Neuronal stem cell (in vitro differentiated cells): ENCODE measurements around the gene CCDC91.

Source experiments
- DNase-seq: peaks from one replicate; pipeline ENCODE4 v3.0.0-alpha.2; 2013; ENCODE audit warnings: low spot score
- H2AFZ ChIP-seq: one replicate; pipeline ENCODE4 v1.6.1; 2013; ENCODE audit warnings: mild to moderate bottlenecking, low read length, inconsistent platforms
- H2AK5ac ChIP-seq: 2 replicates; pipeline ENCODE4 v1.6.1; 2013; ENCODE audit warnings: low read depth, mild to moderate bottlenecking, inconsistent platforms, low read length, moderate library complexity, mixed read lengths
- H2BK120ac ChIP-seq: 2 replicates; pipeline ENCODE4 v1.6.1; 2013; ENCODE audit warnings: low read depth, mild to moderate bottlenecking, inconsistent platforms, low read length, moderate library complexity, mixed read lengths
- H2BK12ac ChIP-seq: one replicate; pipeline ENCODE4 v1.6.1; 2013; ENCODE audit warnings: low read length, inconsistent platforms
- H2BK15ac ChIP-seq: 2 replicates; pipeline ENCODE4 v1.6.1; 2013; ENCODE audit warnings: mild to moderate bottlenecking, low read length, inconsistent platforms, mixed read lengths
- H2BK5ac ChIP-seq: one replicate; pipeline ENCODE4 v1.6.1; 2013; ENCODE audit warnings: inconsistent platforms, mild to moderate bottlenecking, low read length, moderate library complexity
- H3K14ac ChIP-seq: one replicate; pipeline ENCODE4 v1.6.1; 2013; ENCODE audit warnings: low read length, inconsistent platforms
- H3K18ac ChIP-seq: 2 replicates; pipeline ENCODE4 v1.6.1; 2013; ENCODE audit warnings: low read length, inconsistent platforms
- H3K23ac ChIP-seq: 2 replicates; pipeline ENCODE4 v1.6.1; 2013; ENCODE audit warnings: low read depth, mild to moderate bottlenecking, mixed read lengths, low read length, inconsistent platforms; ENCODE audit not compliant: poor library complexity
- H3K27ac ChIP-seq: replicated peaks from 3 replicates; pipeline ENCODE4 v1.5.1; 2013; ENCODE audit warnings: low read length, inconsistent platforms
- H3K27me3 ChIP-seq, 3 experiments: 2 replicates each; pipeline ENCODE4 v1.6.1; 2013; ENCODE audit warnings: low read length in 3 of 3, mild to moderate bottlenecking in 2 of 3, inconsistent platforms in 1 of 3, low read depth in 1 of 3, mixed read lengths in 1 of 3, moderate library complexity in 1 of 3; ENCODE audit not compliant: control insufficient read depth in 3 of 3, insufficient read depth in 3 of 3
- H3K36me3 ChIP-seq, 2 donors: replicated peaks in 1 of 2; 2 replicates each; pipeline ENCODE4 v1.6.1; 2013; ENCODE audit warnings: low read length in 2 of 2; ENCODE audit not compliant: control insufficient read depth in 2 of 2, insufficient read depth in 2 of 2
- H3K4ac ChIP-seq: 2 replicates; pipeline ENCODE4 v1.6.1; 2013; ENCODE audit warnings: inconsistent platforms, mild to moderate bottlenecking, low read length, moderate library complexity
- H3K4me1 ChIP-seq, 2 donors: 1 replicate in 1 of 2; 2 replicates in 1 of 2; pipeline ENCODE4 v1.6.1; 2013; ENCODE audit warnings: low read length in 2 of 2, low read depth in 1 of 2; ENCODE audit not compliant: control insufficient read depth in 2 of 2, insufficient read depth in 1 of 2
- H3K4me2 ChIP-seq: one replicate; pipeline ENCODE4 v1.6.1; 2013; ENCODE audit warnings: mild to moderate bottlenecking, low read length, inconsistent platforms; ENCODE audit not compliant: insufficient read depth, poor library complexity, severe bottlenecking
- H3K4me3 ChIP-seq, 2 donors: 2 replicates each; pipeline ENCODE4 v1.5.1; 2013; ENCODE audit warnings: low read length in 2 of 2, mild to moderate bottlenecking in 2 of 2, inconsistent platforms in 1 of 2, moderate library complexity in 1 of 2
- H3K79me1 ChIP-seq: one replicate; pipeline ENCODE4 v1.6.1; 2013; ENCODE audit warnings: low read depth, mild to moderate bottlenecking, inconsistent platforms, low read length, moderate library complexity
- H3K9ac ChIP-seq: one replicate; pipeline ENCODE4 v1.6.1; 2013; ENCODE audit warnings: mild to moderate bottlenecking, low read depth, low read length, inconsistent platforms; ENCODE audit not compliant: poor library complexity
- H3K9me3 ChIP-seq, 2 donors: replicated peaks in 1 of 2; 2 replicates each; pipeline versions ENCODE3 to v1.6.1; 2013; ENCODE audit warnings: low read length in 2 of 2, mild to moderate bottlenecking in 2 of 2, inconsistent platforms in 1 of 2, low read depth in 1 of 2, mixed read lengths in 1 of 2, moderate library complexity in 1 of 2; ENCODE audit not compliant: control insufficient read depth in 2 of 2, insufficient read depth in 1 of 2
- H4K8ac ChIP-seq: one replicate; pipeline ENCODE4 v1.6.1; 2013; ENCODE audit warnings: low read depth, mild to moderate bottlenecking, inconsistent platforms, low read length, moderate library complexity
- H4K91ac ChIP-seq: one replicate; pipeline ENCODE4 v1.6.1; 2013; ENCODE audit warnings: low read length, low read depth, mild to moderate bottlenecking, inconsistent platforms; ENCODE audit not compliant: poor library complexity
- WGBS, 2 donors: extraction: QIAGEN DNeasy Blood & Tissue Kit; methylation state at CpG; one replicate each; pipeline ENCODE4 v1.1.7; 2013; ENCODE audit warnings: missing lambda C conversion rate in 2 of 2, mixed read lengths in 1 of 2; ENCODE audit not compliant: insufficient read length in 2 of 2, insufficient replicate concordance in 1 of 2; ENCODE audit errors: extremely low coverage in 2 of 2; 5-methylcytosine and 5-hydroxymethylcytosine counted together

The CCDC91 gene

DNA sequence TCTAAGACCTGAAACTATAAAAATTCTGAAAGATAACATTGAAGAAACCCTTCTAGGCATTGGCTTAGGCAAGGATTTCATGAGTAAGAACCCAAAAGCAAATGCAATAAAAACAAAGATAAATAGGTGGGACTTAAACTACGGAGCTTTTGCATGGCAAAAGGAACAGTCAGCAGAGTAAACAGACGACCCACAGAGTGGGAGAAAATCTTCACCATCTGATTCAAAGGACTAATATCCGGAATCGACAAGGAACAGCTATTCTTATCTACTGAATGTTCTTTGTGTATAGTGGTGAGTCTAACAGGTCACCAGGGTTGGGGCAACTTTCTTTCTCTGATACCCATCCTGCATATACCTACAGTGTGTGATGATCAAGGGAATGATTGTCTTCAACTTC, 198.6 kb downstream of the CCDC91 start:
- WGBS, 2 donors = no CpG with 5 or more reads among the region's 4 CpGs

DNA sequence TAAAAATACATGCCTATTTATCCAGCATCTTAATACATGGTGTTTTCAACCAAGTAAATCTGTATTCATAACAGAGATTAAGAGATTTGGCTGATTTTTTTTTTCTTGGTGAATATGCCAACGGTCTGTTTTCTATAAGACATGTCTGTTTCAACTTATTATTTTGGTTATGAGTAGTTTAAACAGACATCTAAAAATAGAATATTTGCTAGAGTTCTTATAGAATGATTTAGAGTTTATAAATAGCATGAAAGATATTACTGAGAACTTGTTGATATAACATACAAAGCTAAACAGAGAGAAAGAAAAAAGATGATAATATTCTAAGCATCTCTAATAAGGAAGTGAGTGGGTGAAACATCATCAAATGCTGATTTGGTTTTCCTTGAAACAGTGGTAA, 199.9 kb downstream of the CCDC91 start:
- H2BK15ac ChIP-seq = no peak overlapping the region
- no peak overlapping the region for H3K23ac ChIP-seq
- no peak overlapping the region for H4K91ac ChIP-seq
- peaks cover 0 to 5% of the 10 kb centered on the region in 2 donors for H3K9me3 ChIP-seq
- H3K4me1 ChIP-seq = no peaks in the 10 kb centered on the region
- H3K27ac ChIP-seq = no peak overlapping the region
- H2AFZ ChIP-seq = no peak overlapping the region
- no peak overlapping the region for H3K4me3 ChIP-seq
- H3K4ac ChIP-seq = no peak overlapping the region
- no peak overlapping the region for H2BK120ac ChIP-seq
- H3K18ac ChIP-seq = no peak overlapping the region
- no peak overlapping the region for H2AK5ac ChIP-seq
- H3K27me3 ChIP-seq = no peaks in the 10 kb centered on the region
- no peak overlapping the region for H2BK12ac ChIP-seq
- DNase-seq = no peak
- H3K36me3 ChIP-seq = no peaks in the 10 kb centered on the region
- no CpG with 5 or more reads among the region's 1 CpG for WGBS, 2 donors
- H2BK5ac ChIP-seq = no peak overlapping the region
- H3K79me1 ChIP-seq = no peaks in the 10 kb centered on the region
- H3K9ac ChIP-seq = no peak overlapping the region
- no peak overlapping the region for H4K8ac ChIP-seq
- no peak overlapping the region for H3K14ac ChIP-seq
- no peak overlapping the region for H3K4me2 ChIP-seq

More for the DNA sequence above, 198.6 kb downstream of the CCDC91 start:
- Histone ChIP-seq H2BK120ac (no peak overlapping the region), H3K4me1 (no peaks in the 10 kb centered on the region), H3K9me3 (peaks cover 0 to 5% of the 10 kb centered on the region in 2 donors), H2BK5ac (no peak overlapping the region), H3K4ac (no peak overlapping the region), H3K23ac (no peak overlapping the region), H3K79me1 (no peaks in the 10 kb centered on the region), H4K8ac (no peak overlapping the region), H3K14ac (no peak overlapping the region), H3K18ac (no peak overlapping the region), H2AFZ (no peak overlapping the region), H3K27me3 (no peaks in the 10 kb centered on the region), H2BK15ac (no peak overlapping the region), H3K4me3 (no peak overlapping the region), H2BK12ac (no peak overlapping the region), H3K27ac (no peak overlapping the region), H3K4me2 (no peak overlapping the region), H2AK5ac (no peak overlapping the region), H3K9ac (no peak overlapping the region), H4K91ac (no peak overlapping the region), H3K36me3 (no peaks in the 10 kb centered on the region)
- no peak for DNase-seq

DNA sequence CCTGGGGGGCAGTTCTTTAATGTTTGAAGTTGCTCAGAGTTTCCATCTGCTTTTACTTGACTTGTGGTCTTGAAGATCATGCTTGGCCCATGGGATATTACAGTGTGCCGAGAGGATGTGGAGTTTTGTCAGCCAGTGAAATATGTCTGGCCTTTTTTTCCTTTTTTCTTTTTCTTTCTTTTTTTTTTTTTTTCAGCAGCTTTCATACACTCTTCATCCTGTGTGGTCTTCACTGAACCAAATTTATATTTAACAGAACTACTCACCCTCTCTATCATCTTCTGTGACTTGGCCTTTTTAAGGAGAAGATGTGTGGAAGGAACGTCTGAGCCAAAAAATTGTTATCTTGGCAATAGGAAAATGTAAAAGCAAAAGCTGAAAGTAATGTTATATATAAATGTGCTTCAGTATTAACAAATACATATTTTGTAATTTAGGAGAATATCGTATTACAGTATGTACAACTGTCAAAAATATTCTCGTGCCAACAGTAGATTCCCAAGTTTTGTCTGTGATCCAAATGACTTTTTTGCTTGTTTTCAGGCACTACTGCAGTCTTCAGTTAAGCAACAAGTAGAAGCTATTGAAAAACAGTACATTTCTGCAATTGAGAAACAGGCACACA, 200.6 kb downstream of the CCDC91 start:
- Histone ChIP-seq H2BK12ac (no peak overlapping the region), H3K9ac (no peak overlapping the region), H2BK120ac (no peak overlapping the region), H3K36me3 (no peaks in the 10 kb centered on the region), H2AK5ac (no peak overlapping the region), H3K14ac (no peak overlapping the region), H2BK5ac (no peak overlapping the region), H3K79me1 (no peaks in the 10 kb centered on the region), H4K8ac (no peak overlapping the region), H3K27me3 (no peaks in the 10 kb centered on the region), H3K18ac (no peak overlapping the region), H3K9me3 (peaks cover 0 to 5% of the 10 kb centered on the region in 2 donors), H3K27ac (no peak overlapping the region), H3K4ac (no peak overlapping the region), H2BK15ac (no peak overlapping the region), H3K4me3 (no peak overlapping the region), H3K23ac (no peak overlapping the region), H3K4me2 (no peak overlapping the region), H2AFZ (no peak overlapping the region), H4K91ac (no peak overlapping the region), H3K4me1 (no peaks in the 10 kb centered on the region)
- no peak for DNase-seq
- no CpG with 5 or more reads among the region's 4 CpGs for WGBS, 2 donors

DNA sequence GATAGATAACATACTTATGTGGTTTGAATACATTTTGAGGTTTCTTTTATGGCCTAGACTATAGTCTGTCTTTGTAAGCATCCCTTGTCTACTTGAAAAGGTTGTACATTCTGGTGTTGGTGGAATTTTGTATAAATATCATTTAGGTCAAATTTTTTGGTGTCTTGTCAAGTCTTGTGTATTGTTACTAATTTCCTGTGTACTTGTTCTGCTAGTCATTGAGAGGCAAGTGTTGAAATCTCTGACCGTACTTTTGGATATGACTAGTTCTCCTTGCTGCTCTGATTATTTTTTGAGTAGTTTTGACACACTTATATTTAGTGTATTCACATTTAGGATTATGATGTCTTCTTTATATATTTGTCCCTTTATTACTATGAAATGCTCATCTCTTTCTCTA, 219.6 kb downstream of the CCDC91 start:
- H3K4me3 ChIP-seq = no peak overlapping the region
- peaks cover 0 to 1% of the 10 kb centered on the region in 2 donors for H3K36me3 ChIP-seq
- H3K14ac ChIP-seq = no peak overlapping the region
- no peak overlapping the region for H3K18ac ChIP-seq
- H2BK15ac ChIP-seq = no peak overlapping the region
- H3K79me1 ChIP-seq = no peaks in the 10 kb centered on the region
- no peak overlapping the region for H3K4me2 ChIP-seq
- H3K27me3 ChIP-seq = no peaks in the 10 kb centered on the region
- H3K4ac ChIP-seq = no peak overlapping the region
- H2BK120ac ChIP-seq = no peak overlapping the region
- WGBS, 2 donors = no CpG with 5 or more reads among the region's 1 CpG
- H3K4me1 ChIP-seq = no peaks in the 10 kb centered on the region
- no peak overlapping the region for H4K8ac ChIP-seq
- H3K9me3 ChIP-seq = no peaks in the 10 kb centered on the region
- no peak overlapping the region for H3K9ac ChIP-seq
- no peak overlapping the region for H2BK12ac ChIP-seq
- H2AFZ ChIP-seq = no peak overlapping the region
- no peak overlapping the region for H2AK5ac ChIP-seq
- H4K91ac ChIP-seq = no peak overlapping the region
- no peak overlapping the region for H2BK5ac ChIP-seq
- DNase-seq = no peak
- no peak overlapping the region for H3K27ac ChIP-seq
- no peak overlapping the region for H3K23ac ChIP-seq
